Testis (tissue), 3 donors: ENCODE results near the gene CYP26A1. TPM values are rescaled to one million over a fixed set of nuclear protein-coding genes. Genes with fewer than 3 reads are reported as not detected.
A peak's percentile ranks its signal among the peaks of the same experiment; 100 is the strongest.

Experiments
- DNase-seq: peaks from one replicate; pipeline ENCODE4 v3.0.0-alpha.2; 2019
- H3K27ac ChIP-seq, 2 donors: fragments of 200-600 bp; sonication (generic); one replicate each; pipeline ENCODE4 v1.5.1; 2019
- H3K27me3 ChIP-seq: fragments of 200-600 bp; sonication (generic); one replicate; pipeline ENCODE4 v1.5.1; 2019
- H3K36me3 ChIP-seq: fragments of 200-600 bp; sonication (generic); one replicate; pipeline ENCODE4 v1.5.1; 2017; ENCODE audit warnings: low read depth; ENCODE audit errors: missing control alignments
- H3K4me1 ChIP-seq: fragments of 200-600 bp; sonication (generic); one replicate; pipeline ENCODE4 v1.5.1; 2019
- H3K4me3 ChIP-seq, 2 donors: fragments of 200-600 bp; sonication (generic); one replicate each; pipeline ENCODE4 v1.5.1; 2017 to 2019
- H3K9me3 ChIP-seq: fragments of 200-600 bp; sonication (generic); one replicate; pipeline ENCODE4 v1.5.1; 2017
- CTCF ChIP-seq, 3 experiments: fragments of 450-650 bp in 2 of 3; fragments of 200-600 bp in 1 of 3; sonication (generic) in 1 of 3; IDR thresholded peaks; one replicate each; pipeline ENCODE4 v1.5.1; 2016 to 2019; ENCODE audit warnings: antibody characterized with exemption in 3 of 3, mild to moderate bottlenecking in 2 of 3, moderate library complexity in 1 of 3
- POLR2A ChIP-seq: fragments of 450-650 bp; IDR thresholded peaks from one replicate; pipeline ENCODE4 v1.6.1; 2017; ENCODE audit warnings: antibody characterized with exemption, mild to moderate bottlenecking, moderate library complexity
- WGBS, 2 donors: methylation state at CpG; one replicate each; pipeline ENCODE4 v1.1.5; 2018; 5-methylcytosine and 5-hydroxymethylcytosine counted together
- intact Hi-C: fragments of 100-400 bp; cut with DNase I; formaldehyde crosslinking; loops from one replicate; pipeline ENCODE4 v1.15.1; 2023; ENCODE audit warnings: low total_unique reads
- polyA plus RNA-seq: library from polyadenylated mRNA; stranded (reverse); fragments of 350-450 nt; fragmentation: Illumina TruSeq; extraction: RNeasy Lipid Tissue Mini Kit (QIAGEN cat#74804); gene quantifications from one replicate; pipeline ENCODE4 v1.2.3, GENCODE V29; 2014; ENCODE audit warnings: low read depth, low replicate concordance; ENCODE audit not compliant: insufficient read depth
- total RNA-seq, 2 donors: library from RNA; depleted of rRNA; stranded (reverse); fragments of >200 nt; gene quantifications; one replicate each; pipeline ENCODE4 v1.2.3, GENCODE V29; 2016

CYP26A1 gene
- total and polyA plus RNA-seq, 3 donors from 2014 or later: 0.57 TPM; not detected in 2

GRCh38 chr10:93106631-93107072, 33.0 kb downstream of the CYP26A1 start:
- TF ChIP-seq CTCF (IDR thresholded peaks at IDR 0.05) (no peak), POLR2A (no peak)
- 45 to 61% methylated on average over 2 of the region's 2 CpGs for WGBS, 2 donors
- Histone ChIP-seq H3K9me3 (no peaks in the 10 kb centered on the region), H3K27ac (no peak overlapping the region), H3K4me3 (no peak overlapping the region), H3K36me3 (no peaks in the 10 kb centered on the region), H3K4me1 (no peaks in the 10 kb centered on the region), H3K27me3 (no peaks in the 10 kb centered on the region)
- DNase-seq: no peak
- intact Hi-C loops: no loop called here

- no peaks in the 10 kb centered on the region for H3K27me3 ChIP-seq
- no peaks in the 10 kb centered on the region for H3K9me3 ChIP-seq
- H3K27ac ChIP-seq: no peak overlapping the region
- DNase-seq: no peak
- H3K4me3 ChIP-seq: no peak overlapping the region
- WGBS, 2 donors: 85 to 92% methylated on average over 3 of the region's 3 CpGs
- H3K4me1 ChIP-seq: no peaks in the 10 kb centered on the region
- TF ChIP-seq POLR2A (no peak), CTCF (IDR thresholded peaks at IDR 0.05) (no peak)
- no peaks in the 10 kb centered on the region for H3K36me3 ChIP-seq
- intact Hi-C loops: no loop called here
These were observed 36.9 kb downstream of the CYP26A1 start for GRCh38 chr10:93110472-93111146.

GRCh38 chr10:93113042-93113441, 39.3 kb downstream of the CYP26A1 start:
- no peak overlapping the region for H3K4me3 ChIP-seq
- WGBS, 2 donors: 75 to 76% methylated on average over 2 of the region's 2 CpGs
- H3K27me3 ChIP-seq: no peaks in the 10 kb centered on the region
- intact Hi-C loops: no loop called here
- no peak for DNase-seq
- H3K36me3 ChIP-seq: no peaks in the 10 kb centered on the region
- H3K4me1 ChIP-seq: no peaks in the 10 kb centered on the region
- H3K9me3 ChIP-seq: no peaks in the 10 kb centered on the region
- TF ChIP-seq POLR2A (no peak), CTCF (IDR thresholded peaks at IDR 0.05) (no peak)
- no peak overlapping the region for H3K27ac ChIP-seq

- H3K9me3 ChIP-seq: no peaks in the 10 kb centered on the region
- no peak overlapping the region for H3K4me3 ChIP-seq
- peak; percentile 79 for DNase-seq
- H3K4me1 ChIP-seq: no peaks in the 10 kb centered on the region
- WGBS, 2 donors: 72 to 79% methylated on average over 4 of the region's 4 CpGs
- no peak for TF ChIP-seq POLR2A
- TF ChIP-seq CTCF (IDR thresholded peaks at IDR 0.05): peak in 1 of 3 experiments; percentile 18
- no peak overlapping the region for H3K27ac ChIP-seq
- H3K36me3 ChIP-seq: no peaks in the 10 kb centered on the region
- no peaks in the 10 kb centered on the region for H3K27me3 ChIP-seq
- intact Hi-C loops: no loop called here
These were observed 42.1 kb downstream of the CYP26A1 start for GRCh38 chr10:93115661-93116383.
